ENCODE results near the gene BCO1. TPM values are rescaled to one million over a fixed set of nuclear protein-coding genes. Genes with fewer than 3 reads are reported as not detected.

BCO1 gene
- total and polyA plus RNA-seq, 11 donors = 0.70 to 0.75 TPM; not detected in 9

DNA sequence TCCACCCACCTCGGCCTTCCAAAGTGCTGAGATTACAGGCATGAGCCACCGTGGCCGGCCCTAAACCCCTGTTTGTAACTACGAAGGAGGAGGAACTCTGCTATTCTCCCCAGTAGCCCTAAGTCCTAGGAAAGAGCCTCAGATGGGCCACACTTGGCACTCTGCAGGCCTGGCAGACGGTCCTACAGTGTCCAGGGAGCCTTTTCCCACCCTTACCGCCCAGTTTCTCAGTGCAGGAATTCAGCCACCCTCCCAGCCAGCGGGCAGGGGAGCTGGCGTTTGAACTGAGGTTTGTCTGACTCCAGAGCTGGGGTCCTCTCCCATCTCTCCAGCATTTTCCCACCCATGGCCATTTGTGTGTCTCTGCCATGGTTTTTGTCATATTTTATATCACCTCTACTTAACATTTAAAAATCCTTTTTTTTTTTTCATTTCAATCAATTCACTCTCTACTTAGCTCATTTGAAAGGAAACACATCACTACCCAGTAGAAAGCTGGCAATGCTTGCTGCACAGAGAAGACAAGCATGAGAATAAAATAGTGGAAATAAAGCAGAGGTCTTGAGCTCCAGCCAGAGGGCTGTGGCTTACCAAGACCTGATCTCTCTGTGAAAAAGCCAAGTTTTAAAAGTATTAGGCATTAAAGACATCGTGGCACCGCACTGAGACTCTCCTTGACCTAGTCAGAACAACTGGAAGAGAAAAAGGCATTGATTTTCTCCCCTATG is 34.9 kb downstream of the BCO1 start:
- intact Hi-C loops (cut with DNase I) = no loop called here

DNA sequence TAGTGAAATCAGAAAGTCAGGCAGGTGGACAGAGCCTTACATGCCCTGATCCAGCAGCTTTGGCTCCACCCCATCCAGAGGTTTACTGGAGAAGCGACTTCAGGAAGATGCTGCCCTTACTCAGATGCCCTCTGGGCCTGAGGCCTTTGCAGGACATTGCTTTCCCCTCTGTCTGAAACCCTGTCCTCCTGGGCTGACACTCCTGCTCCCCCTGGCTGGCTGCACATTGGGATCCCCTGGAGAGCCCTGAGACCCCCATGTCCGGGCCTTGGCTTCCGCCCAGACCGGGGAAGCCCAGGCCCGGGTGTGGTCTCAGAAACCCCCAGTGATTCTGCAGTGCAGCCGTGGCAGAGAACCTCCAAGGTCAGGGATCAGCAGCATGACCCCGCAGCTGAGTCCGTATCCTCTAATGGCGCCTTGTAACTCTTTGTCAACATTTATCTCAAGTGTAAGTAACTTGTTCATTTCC is 36.6 kb downstream of the BCO1 start:
- Histone ChIP-seq H3K36me3 (no peaks in the 10 kb centered on the region), H3K4me3 (no peak overlapping the region), H3K27ac (no peak overlapping the region), H3K4me1 (no peaks in the 10 kb centered on the region), H3K9me3 (no peaks in the 10 kb centered on the region), H3K27me3 (no peaks in the 10 kb centered on the region)
- no peak for ATAC-seq
- no peak for DNase-seq
- no peak for TF ChIP-seq POLR2A (IDR thresholded peaks at IDR 0.05)
- TF ChIP-seq, protein P1, sequence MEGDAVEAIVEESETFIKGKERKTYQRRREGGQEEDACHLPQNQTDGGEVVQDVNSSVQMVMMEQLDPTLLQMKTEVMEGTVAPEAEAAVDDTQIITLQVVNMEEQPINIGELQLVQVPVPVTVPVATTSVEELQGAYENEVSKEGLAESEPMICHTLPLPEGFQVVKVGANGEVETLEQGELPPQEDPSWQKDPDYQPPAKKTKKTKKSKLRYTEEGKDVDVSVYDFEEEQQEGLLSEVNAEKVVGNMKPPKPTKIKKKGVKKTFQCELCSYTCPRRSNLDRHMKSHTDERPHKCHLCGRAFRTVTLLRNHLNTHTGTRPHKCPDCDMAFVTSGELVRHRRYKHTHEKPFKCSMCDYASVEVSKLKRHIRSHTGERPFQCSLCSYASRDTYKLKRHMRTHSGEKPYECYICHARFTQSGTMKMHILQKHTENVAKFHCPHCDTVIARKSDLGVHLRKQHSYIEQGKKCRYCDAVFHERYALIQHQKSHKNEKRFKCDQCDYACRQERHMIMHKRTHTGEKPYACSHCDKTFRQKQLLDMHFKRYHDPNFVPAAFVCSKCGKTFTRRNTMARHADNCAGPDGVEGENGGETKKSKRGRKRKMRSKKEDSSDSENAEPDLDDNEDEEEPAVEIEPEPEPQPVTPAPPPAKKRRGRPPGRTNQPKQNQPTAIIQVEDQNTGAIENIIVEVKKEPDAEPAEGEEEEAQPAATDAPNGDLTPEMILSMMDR (IDR thresholded peaks at IDR 0.05) = no peak
- intact Hi-C loops (cut with DNase I) = no loop called here
- 64 to 82% (median 73%) methylated on average over 8 to 9 of the region's 9 CpGs for WGBS, 4 donors

More for the DNA sequence above, 34.9 kb downstream of the BCO1 start:
- no peak for TF ChIP-seq POLR2A (IDR thresholded peaks at IDR 0.05)
- TF ChIP-seq, protein P1 (IDR thresholded peaks at IDR 0.05) = no peak
- Histone ChIP-seq H3K36me3 (no peaks in the 10 kb centered on the region), H3K27me3 (no peaks in the 10 kb centered on the region), H3K4me3 (no peak overlapping the region), H3K4me1 (no peaks in the 10 kb centered on the region), H3K27ac (peak overlapping the region in 1 of 12 donors; percentile 81), H3K9me3 (no peaks in the 10 kb centered on the region)
- DNase-seq = no peak
- ATAC-seq = no peak
- 65 to 82% (median 78%) methylated on average over 10 of the region's 10 CpGs for WGBS, 4 donors

DNA sequence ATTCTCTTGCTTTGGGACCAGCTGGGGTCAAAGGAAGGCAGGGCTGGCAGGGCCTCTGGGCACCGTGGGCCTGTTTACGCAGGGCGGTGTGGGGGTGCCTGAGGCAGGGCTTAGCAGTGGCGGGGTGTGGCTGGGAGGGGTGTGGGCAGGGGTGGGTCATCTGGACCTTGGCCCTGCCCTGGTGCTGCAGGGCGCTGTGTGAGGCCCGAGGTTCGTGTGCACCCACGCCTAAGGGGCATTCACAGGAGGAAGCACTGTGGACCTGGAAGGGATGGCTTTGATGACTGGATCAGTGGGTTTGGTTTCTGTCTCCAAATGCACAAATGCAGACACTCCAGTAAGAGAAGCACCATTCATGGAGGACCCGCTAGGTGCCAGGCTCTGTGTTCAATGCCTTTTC is 37.3 kb downstream of the BCO1 start:
- Histone ChIP-seq H3K9me3 (no peaks in the 10 kb centered on the region), H3K4me1 (no peaks in the 10 kb centered on the region), H3K27me3 (no peaks in the 10 kb centered on the region), H3K4me3 (no peak overlapping the region), H3K36me3 (no peaks in the 10 kb centered on the region), H3K27ac (no peak overlapping the region)
- peak in 2 of 4 donors; percentile 24 to 43 for ATAC-seq
- intact Hi-C loops (cut with DNase I) = no loop called here
- no peak for DNase-seq
- WGBS, 4 donors = 90 to 97% (median 96%) methylated on average over 4 to 9 of the region's 9 CpGs
- TF ChIP-seq POLR2A (IDR thresholded peaks at IDR 0.05) = no peak
- TF ChIP-seq, protein P1 (IDR thresholded peaks at IDR 0.05) = no peak

DNA sequence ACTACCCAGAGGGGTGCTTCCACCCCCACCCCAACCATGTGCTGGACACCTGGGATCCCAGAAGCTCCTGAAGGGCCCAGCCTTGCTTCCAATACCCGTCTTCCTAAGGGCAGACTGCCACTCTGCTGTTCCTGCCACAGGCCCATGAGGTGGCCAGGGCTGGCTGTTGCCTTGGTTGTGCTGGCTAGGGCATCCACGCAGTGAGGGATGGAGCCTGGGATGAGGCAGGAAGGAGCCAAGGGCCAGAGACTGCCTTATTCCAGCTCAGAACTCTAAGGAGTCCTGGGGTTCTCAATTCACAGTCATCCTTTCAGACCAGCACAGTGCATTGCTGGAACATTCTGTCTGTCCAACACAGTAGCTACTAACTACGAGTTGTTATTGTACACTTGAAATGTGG is 37.8 kb downstream of the BCO1 start:
- Histone ChIP-seq H3K36me3 (no peaks in the 10 kb centered on the region), H3K27ac (no peak overlapping the region), H3K4me3 (no peak overlapping the region), H3K4me1 (no peaks in the 10 kb centered on the region), H3K27me3 (no peaks in the 10 kb centered on the region), H3K9me3 (no peaks in the 10 kb centered on the region)
- intact Hi-C loops (cut with DNase I) = no loop called here
- no peak for TF ChIP-seq POLR2A (IDR thresholded peaks at IDR 0.05)
- TF ChIP-seq, protein P1 (IDR thresholded peaks at IDR 0.05) = no peak
- ATAC-seq (no peak), DNase-seq (no peak)
- 92 to 95% (median 94%) methylated on average over 3 of the region's 3 CpGs for WGBS, 4 donors

Measured in heart left ventricle (tissue), 16 donors.